ENCODE data around the gene CDK6.

DNA sequence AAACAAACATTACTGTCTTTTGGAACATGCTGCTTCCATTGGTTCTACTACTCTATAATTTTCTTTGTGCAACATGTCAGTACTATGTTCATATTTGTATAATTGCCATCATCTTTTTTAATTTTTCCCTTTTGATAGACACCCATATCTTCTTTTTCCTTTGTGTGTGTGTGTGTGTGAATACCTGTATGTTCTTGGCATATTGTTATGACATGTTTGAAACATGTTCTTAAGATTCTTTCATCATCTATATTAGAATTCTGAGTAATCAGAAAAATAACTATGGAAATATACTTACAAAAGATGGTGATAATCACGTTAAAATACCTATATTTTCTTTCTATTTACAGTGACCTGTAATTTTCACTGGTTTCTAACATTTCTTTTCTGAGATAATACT is 3.5 kb upstream of the CDK6 start:
- TF ChIP-seq, protein P1, sequence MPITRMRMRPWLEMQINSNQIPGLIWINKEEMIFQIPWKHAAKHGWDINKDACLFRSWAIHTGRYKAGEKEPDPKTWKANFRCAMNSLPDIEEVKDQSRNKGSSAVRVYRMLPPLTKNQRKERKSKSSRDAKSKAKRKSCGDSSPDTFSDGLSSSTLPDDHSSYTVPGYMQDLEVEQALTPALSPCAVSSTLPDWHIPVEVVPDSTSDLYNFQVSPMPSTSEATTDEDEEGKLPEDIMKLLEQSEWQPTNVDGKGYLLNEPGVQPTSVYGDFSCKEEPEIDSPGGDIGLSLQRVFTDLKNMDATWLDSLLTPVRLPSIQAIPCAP (CRISPR knock-in tag; IDR thresholded peaks at IDR 0.05; ENCODE audit: borderline replicate concordance): no peak
- no peak for TF ChIP-seq POLR2A (conservative IDR thresholded peaks at IDR 0.05)
- TF ChIP-seq, protein P2, sequence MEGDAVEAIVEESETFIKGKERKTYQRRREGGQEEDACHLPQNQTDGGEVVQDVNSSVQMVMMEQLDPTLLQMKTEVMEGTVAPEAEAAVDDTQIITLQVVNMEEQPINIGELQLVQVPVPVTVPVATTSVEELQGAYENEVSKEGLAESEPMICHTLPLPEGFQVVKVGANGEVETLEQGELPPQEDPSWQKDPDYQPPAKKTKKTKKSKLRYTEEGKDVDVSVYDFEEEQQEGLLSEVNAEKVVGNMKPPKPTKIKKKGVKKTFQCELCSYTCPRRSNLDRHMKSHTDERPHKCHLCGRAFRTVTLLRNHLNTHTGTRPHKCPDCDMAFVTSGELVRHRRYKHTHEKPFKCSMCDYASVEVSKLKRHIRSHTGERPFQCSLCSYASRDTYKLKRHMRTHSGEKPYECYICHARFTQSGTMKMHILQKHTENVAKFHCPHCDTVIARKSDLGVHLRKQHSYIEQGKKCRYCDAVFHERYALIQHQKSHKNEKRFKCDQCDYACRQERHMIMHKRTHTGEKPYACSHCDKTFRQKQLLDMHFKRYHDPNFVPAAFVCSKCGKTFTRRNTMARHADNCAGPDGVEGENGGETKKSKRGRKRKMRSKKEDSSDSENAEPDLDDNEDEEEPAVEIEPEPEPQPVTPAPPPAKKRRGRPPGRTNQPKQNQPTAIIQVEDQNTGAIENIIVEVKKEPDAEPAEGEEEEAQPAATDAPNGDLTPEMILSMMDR (IDR thresholded peaks at IDR 0.05 in 2 of 3, conservative IDR thresholded peaks at IDR 0.05 in 1 of 3; ENCODE audit: insufficient read depth in 2 of 3, low read depth in 1 of 3, low read length in 3 of 3): no peak
- TF ChIP-seq, protein P3, sequence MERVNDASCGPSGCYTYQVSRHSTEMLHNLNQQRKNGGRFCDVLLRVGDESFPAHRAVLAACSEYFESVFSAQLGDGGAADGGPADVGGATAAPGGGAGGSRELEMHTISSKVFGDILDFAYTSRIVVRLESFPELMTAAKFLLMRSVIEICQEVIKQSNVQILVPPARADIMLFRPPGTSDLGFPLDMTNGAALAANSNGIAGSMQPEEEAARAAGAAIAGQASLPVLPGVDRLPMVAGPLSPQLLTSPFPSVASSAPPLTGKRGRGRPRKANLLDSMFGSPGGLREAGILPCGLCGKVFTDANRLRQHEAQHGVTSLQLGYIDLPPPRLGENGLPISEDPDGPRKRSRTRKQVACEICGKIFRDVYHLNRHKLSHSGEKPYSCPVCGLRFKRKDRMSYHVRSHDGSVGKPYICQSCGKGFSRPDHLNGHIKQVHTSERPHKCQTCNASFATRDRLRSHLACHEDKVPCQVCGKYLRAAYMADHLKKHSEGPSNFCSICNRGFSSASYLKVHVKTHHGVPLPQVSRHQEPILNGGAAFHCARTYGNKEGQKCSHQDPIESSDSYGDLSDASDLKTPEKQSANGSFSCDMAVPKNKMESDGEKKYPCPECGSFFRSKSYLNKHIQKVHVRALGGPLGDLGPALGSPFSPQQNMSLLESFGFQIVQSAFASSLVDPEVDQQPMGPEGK (CRISPR knock-in tag; IDR thresholded peaks at IDR 0.05; ENCODE audit: borderline replicate concordance): no peak
- no peak for TF ChIP-seq CBX8 (IDR thresholded peaks at IDR 0.05; ENCODE audit: borderline replicate concordance, extremely low read depth, low read depth, low read length, poor library complexity, severe bottlenecking)
- no peak for TF ChIP-seq MXI1 (IDR thresholded peaks at IDR 0.05; ENCODE audit: low read depth, low read length)
- no peak for TF ChIP-seq TEAD4 (IDR thresholded peaks at IDR 0.05; ENCODE audit: low read length)
- no peak for TF ChIP-seq TEAD4 (CRISPR knock-in tag; IDR thresholded peaks at IDR 0.05; ENCODE audit: borderline replicate concordance)
- TF ChIP-seq, protein P4, sequence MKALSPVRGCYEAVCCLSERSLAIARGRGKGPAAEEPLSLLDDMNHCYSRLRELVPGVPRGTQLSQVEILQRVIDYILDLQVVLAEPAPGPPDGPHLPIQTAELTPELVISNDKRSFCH (CRISPR knock-in tag; IDR thresholded peaks at IDR 0.05): no peak
- TF ChIP-seq, protein P4 (tag; IDR thresholded peaks at IDR 0.05): no peak
- TF ChIP-seq, protein P5, sequence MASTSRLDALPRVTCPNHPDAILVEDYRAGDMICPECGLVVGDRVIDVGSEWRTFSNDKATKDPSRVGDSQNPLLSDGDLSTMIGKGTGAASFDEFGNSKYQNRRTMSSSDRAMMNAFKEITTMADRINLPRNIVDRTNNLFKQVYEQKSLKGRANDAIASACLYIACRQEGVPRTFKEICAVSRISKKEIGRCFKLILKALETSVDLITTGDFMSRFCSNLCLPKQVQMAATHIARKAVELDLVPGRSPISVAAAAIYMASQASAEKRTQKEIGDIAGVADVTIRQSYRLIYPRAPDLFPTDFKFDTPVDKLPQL (IDR thresholded peaks at IDR 0.05; ENCODE audit: extremely low read depth, insufficient read length): no peak
- no peak for TF ChIP-seq TGIF2 (CRISPR knock-in tag; IDR thresholded peaks at IDR 0.05)
- no peak for TF ChIP-seq ELF4 (CRISPR knock-in tag; IDR thresholded peaks at IDR 0.05)
- TF ChIP-seq MEF2D (tag; conservative IDR thresholded peaks at IDR 0.05; ENCODE audit: low read depth): no peak

All from K562 (cell line).